SK-N-MC (cell line): Measurements from ENCODE around the gene ART3.

Source experiments
- EZH2 ChIP-seq: fragments of 200-600 bp; sonication (generic); IDR thresholded peaks from one replicate; pipeline ENCODE4 v1.6.1; 2017; ENCODE audit warnings: antibody characterized with exemption
- FOXP2 ChIP-seq: optimal IDR thresholded peaks from 2 replicates; pipeline ENCODE3; 2011; ENCODE audit warnings: mild to moderate bottlenecking, moderate library complexity; ENCODE audit not compliant: insufficient read depth; ENCODE audit errors: extremely low read length, control extremely low read depth
- POLR2AphosphoS5 ChIP-seq: IDR thresholded peaks from 2 replicates; pipeline ENCODE4 v1.6.1; 2012; ENCODE audit warnings: mild to moderate bottlenecking, low read depth, low read length, borderline replicate concordance

DNA sequence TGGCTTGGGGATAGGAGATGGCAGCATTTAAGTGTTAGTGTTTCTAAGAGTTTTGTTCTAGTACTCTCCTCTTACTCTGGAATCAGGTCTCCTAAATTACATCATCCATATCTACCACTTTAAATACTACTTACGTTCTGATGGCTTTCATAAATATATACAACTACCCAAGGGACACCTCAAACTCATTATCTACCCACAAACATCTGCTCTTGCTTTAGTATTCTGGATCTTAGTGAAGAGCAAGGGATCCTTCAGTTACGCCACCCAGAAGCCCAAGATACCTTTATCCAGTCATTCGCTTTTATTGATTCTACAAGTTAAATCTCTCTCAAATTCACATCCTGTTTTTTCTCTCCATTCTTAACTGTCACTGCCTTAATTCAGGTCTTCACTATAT lies 66.7 kb downstream of the ART3 start:
- TF ChIP-seq POLR2AphosphoS5 = no peak
- no peak for TF ChIP-seq EZH2
- no peak for TF ChIP-seq FOXP2
